ENCODE results near the gene SOCS1. TPM values are rescaled to one million over a fixed set of nuclear protein-coding genes. Genes with fewer than 3 reads are reported as not detected.

Gene SOCS1
- total and polyA plus RNA-seq, 3 experiments from 2014 or later, result 17.1 to 144 (median 128) TPM

- Histone ChIP-seq H3K9me3 (ENCODE audit: low read length) (no peaks in the 10 kb centered on the region), H3K4me1 (ENCODE audit: insufficient read depth, low read length) (no peaks in the 10 kb centered on the region), H3K4me3 (ENCODE audit: low read length) (no peak overlapping the region), H3K27me3 (ENCODE audit: insufficient read depth, low read length, poor library complexity, severe bottlenecking) (no peaks in the 10 kb centered on the region), H3K36me3 (ENCODE audit: insufficient read depth, low read length) (no peaks in the 10 kb centered on the region), H3K27ac (ENCODE audit: low read depth, low read length) (no peak overlapping the region)
- no peaks in the 10 kb centered on the region for H3K4me1 Mint-ChIP-seq
- peaks cover 3 to 9% (median 4%) of the 10 kb centered on the region in 5 donors for H3K9me3 Mint-ChIP-seq
- ChIA-PET CTCF (no interaction called here), POLR2A (no interaction called here)
- no peak for DNase-seq
- no peak overlapping the region for H3K4me3 Mint-ChIP-seq
- H3K27me3 Mint-ChIP-seq, result peaks cover 2 to 5% of the 10 kb centered on the region in 2 donors
- H3K27ac Mint-ChIP-seq, result no peak overlapping the region
- H3K36me3 Mint-ChIP-seq, result peaks cover 0 to 11% (median 0%) of the 10 kb centered on the region in 3 donors
Observed at GRCh38 chr16:11212798-11213196, 43.2 kb downstream of the SOCS1 start.

GRCh38 chr16:11211977-11212797 lies 43.8 kb downstream of the SOCS1 start:
- DNase-seq, result no peak
- no peaks in the 10 kb centered on the region for H3K27me3 ChIP-seq (ENCODE audit: insufficient read depth, low read length, poor library complexity, severe bottlenecking)
- peaks cover 0 to 8% (median 0%) of the 10 kb centered on the region in 3 donors for H3K36me3 Mint-ChIP-seq
- H3K27ac Mint-ChIP-seq, result peak overlapping the region in 1 of 8 donors; percentile 46
- POLR2A ChIA-PET, result no interaction called here
- CTCF ChIA-PET, result no interaction called here
- H3K4me3 Mint-ChIP-seq, result no peak overlapping the region
- H3K4me1 Mint-ChIP-seq, result peaks cover 0 to 2% (median 1%) of the 10 kb centered on the region in 3 donors
- H3K4me1 ChIP-seq (ENCODE audit: insufficient read depth, low read length), result no peaks in the 10 kb centered on the region
- H3K36me3 ChIP-seq (ENCODE audit: insufficient read depth, low read length), result no peaks in the 10 kb centered on the region
- H3K9me3 ChIP-seq (ENCODE audit: low read length), result no peaks in the 10 kb centered on the region
- no peak overlapping the region for H3K27ac ChIP-seq (ENCODE audit: low read depth, low read length)
- H3K27me3 Mint-ChIP-seq, result peaks cover 2 to 5% of the 10 kb centered on the region in 2 donors
- no peak overlapping the region for H3K4me3 ChIP-seq (ENCODE audit: low read length)
- H3K9me3 Mint-ChIP-seq, result peaks cover 0 to 9% (median 4%) of the 10 kb centered on the region in 5 donors

GRCh38 chr16:11211061-11211976 lies 44.7 kb downstream of the SOCS1 start:
- Histone ChIP-seq H3K27me3 (ENCODE audit: insufficient read depth, low read length, poor library complexity, severe bottlenecking) (no peaks in the 10 kb centered on the region), H3K4me3 (ENCODE audit: low read length) (no peak overlapping the region), H3K27ac (ENCODE audit: low read depth, low read length) (no peak overlapping the region), H3K9me3 (ENCODE audit: low read length) (no peaks in the 10 kb centered on the region), H3K36me3 (ENCODE audit: insufficient read depth, low read length) (no peaks in the 10 kb centered on the region), H3K4me1 (ENCODE audit: insufficient read depth, low read length) (peaks cover 4% of the 10 kb centered on the region)
- ChIA-PET CTCF (no interaction called here), POLR2A (no interaction called here)
- Mint-ChIP-seq H3K36me3 (peaks cover 0 to 7% (median 0%) of the 10 kb centered on the region in 3 donors), H3K4me3 (no peak overlapping the region), H3K27ac (peak overlapping the region in 2 of 8 donors; percentile 29 to 60), H3K9me3 (peaks cover 0 to 9% (median 3%) of the 10 kb centered on the region in 5 donors), H3K27me3 (peaks cover 2 to 5% of the 10 kb centered on the region in 2 donors), H3K4me1 (peaks cover 8 to 11% (median 10%) of the 10 kb centered on the region in 3 donors)
- DNase-seq, result no peak

GRCh38 chr16:11210260-11210659 lies 45.7 kb downstream of the SOCS1 start:
- H3K27ac Mint-ChIP-seq, result no peak overlapping the region
- no peaks in the 10 kb centered on the region for H3K36me3 Mint-ChIP-seq
- Histone ChIP-seq H3K27ac (ENCODE audit: low read depth, low read length) (no peak overlapping the region), H3K27me3 (ENCODE audit: insufficient read depth, low read length, poor library complexity, severe bottlenecking) (no peaks in the 10 kb centered on the region), H3K4me1 (ENCODE audit: insufficient read depth, low read length) (peaks cover 9% of the 10 kb centered on the region), H3K9me3 (ENCODE audit: low read length) (no peaks in the 10 kb centered on the region), H3K36me3 (ENCODE audit: insufficient read depth, low read length) (no peaks in the 10 kb centered on the region), H3K4me3 (ENCODE audit: low read length) (no peak overlapping the region)
- peaks cover 0 to 2% (median 0%) of the 10 kb centered on the region in 5 donors for H3K9me3 Mint-ChIP-seq
- POLR2A ChIA-PET, result no interaction called here
- no peak overlapping the region for H3K4me3 Mint-ChIP-seq
- no peak for DNase-seq
- peaks cover 2 to 5% of the 10 kb centered on the region in 2 donors for H3K27me3 Mint-ChIP-seq
- H3K4me1 Mint-ChIP-seq, result peaks cover 10 to 17% (median 12%) of the 10 kb centered on the region in 3 donors
- CTCF ChIA-PET, result no interaction called here

- Mint-ChIP-seq H3K9me3 (peaks cover 0 to 2% (median 0%) of the 10 kb centered on the region in 5 donors), H3K4me1 (peaks cover 10 to 19% (median 12%) of the 10 kb centered on the region in 3 donors), H3K4me3 (no peak overlapping the region), H3K27me3 (peaks cover 2 to 5% of the 10 kb centered on the region in 2 donors), H3K36me3 (no peaks in the 10 kb centered on the region), H3K27ac (no peak overlapping the region)
- no peak overlapping the region for H3K27ac ChIP-seq (ENCODE audit: low read depth, low read length)
- H3K27me3 ChIP-seq (ENCODE audit: insufficient read depth, low read length, poor library complexity, severe bottlenecking), result no peaks in the 10 kb centered on the region
- no peak for DNase-seq
- peaks cover 9% of the 10 kb centered on the region for H3K4me1 ChIP-seq (ENCODE audit: insufficient read depth, low read length)
- H3K36me3 ChIP-seq (ENCODE audit: insufficient read depth, low read length), result no peaks in the 10 kb centered on the region
- H3K4me3 ChIP-seq (ENCODE audit: low read length), result no peak overlapping the region
- ChIA-PET POLR2A (interaction anchor here (0.6 kb wide), 1 partner anchor 16 kb away, joined by 6 read pairs; no protein-coding TSS in a partner anchor), CTCF (interaction anchor here (1.0 to 1.5 kb wide), 2 partner anchors 47 to 147 kb away, joined by 3 to 5 read pairs; partner anchors contain the start of gene SOCS1)
- no peaks in the 10 kb centered on the region for H3K9me3 ChIP-seq (ENCODE audit: low read length)
Observed at GRCh38 chr16:11208916-11209665, 46.9 kb downstream of the SOCS1 start.

- Histone ChIP-seq H3K27ac (ENCODE audit: low read depth, low read length) (no peak overlapping the region), H3K4me1 (ENCODE audit: insufficient read depth, low read length) (peaks cover 9% of the 10 kb centered on the region), H3K9me3 (ENCODE audit: low read length) (no peaks in the 10 kb centered on the region), H3K4me3 (ENCODE audit: low read length) (no peak overlapping the region), H3K36me3 (ENCODE audit: insufficient read depth, low read length) (no peaks in the 10 kb centered on the region), H3K27me3 (ENCODE audit: insufficient read depth, low read length, poor library complexity, severe bottlenecking) (no peaks in the 10 kb centered on the region)
- DNase-seq, result no peak
- peaks cover 0 to 2% (median 0%) of the 10 kb centered on the region in 5 donors for H3K9me3 Mint-ChIP-seq
- peaks cover 10 to 19% (median 12%) of the 10 kb centered on the region in 3 donors for H3K4me1 Mint-ChIP-seq
- no peak overlapping the region for H3K4me3 Mint-ChIP-seq
- H3K27ac Mint-ChIP-seq, result peak overlapping the region in 1 of 8 donors; percentile 85
- no peaks in the 10 kb centered on the region for H3K36me3 Mint-ChIP-seq
- H3K27me3 Mint-ChIP-seq, result peaks cover 2 to 5% of the 10 kb centered on the region in 2 donors
- ChIA-PET CTCF (no interaction called here), POLR2A (no interaction called here)
Observed at GRCh38 chr16:11207646-11208045, 48.4 kb downstream of the SOCS1 start.

- ChIA-PET CTCF (interaction anchor here (1.2 to 2.1 kb wide), 2 partner anchors 12 to 235 kb away, joined by 3 to 9 read pairs; no protein-coding TSS in a partner anchor), POLR2A (no interaction called here)
- no peak for DNase-seq
Observed at GRCh38 chr16:11205754-11206581, 50.0 kb downstream of the SOCS1 start.

More at GRCh38 chr16:11205754-11206581, 50.0 kb downstream of the SOCS1 start:
- H3K4me1 Mint-ChIP-seq, result peaks cover 10 to 19% (median 12%) of the 10 kb centered on the region in 3 donors
- peaks cover 0 to 2% (median 0%) of the 10 kb centered on the region in 5 donors for H3K9me3 Mint-ChIP-seq
- H3K36me3 Mint-ChIP-seq, result no peaks in the 10 kb centered on the region
- peaks cover 0 to under 1% of the 10 kb centered on the region in 2 donors for H3K27me3 Mint-ChIP-seq
- Histone ChIP-seq H3K4me1 (ENCODE audit: insufficient read depth, low read length) (peaks cover 13% of the 10 kb centered on the region), H3K9me3 (ENCODE audit: low read length) (no peaks in the 10 kb centered on the region), H3K27me3 (ENCODE audit: insufficient read depth, low read length, poor library complexity, severe bottlenecking) (no peaks in the 10 kb centered on the region), H3K4me3 (ENCODE audit: low read length) (no peak overlapping the region), H3K36me3 (ENCODE audit: insufficient read depth, low read length) (no peaks in the 10 kb centered on the region), H3K27ac (ENCODE audit: low read depth, low read length) (no peak overlapping the region)
- no peak overlapping the region for H3K4me3 Mint-ChIP-seq
- H3K27ac Mint-ChIP-seq, result peak overlapping the region in 2 of 8 donors; percentile 22 to 92

Measured in CD8-positive, alpha-beta memory T cell (primary cell).